DMS 273 treated with DMSO at 0.1 percent for 48 hours (cell line): ENCODE data around the gene BTBD16.

Source experiments
- DNase-seq: peaks from one replicate; lab custom pipeline; 2025; lab: John Stamatoyannopoulos, UW

The BTBD16 gene

DNA sequence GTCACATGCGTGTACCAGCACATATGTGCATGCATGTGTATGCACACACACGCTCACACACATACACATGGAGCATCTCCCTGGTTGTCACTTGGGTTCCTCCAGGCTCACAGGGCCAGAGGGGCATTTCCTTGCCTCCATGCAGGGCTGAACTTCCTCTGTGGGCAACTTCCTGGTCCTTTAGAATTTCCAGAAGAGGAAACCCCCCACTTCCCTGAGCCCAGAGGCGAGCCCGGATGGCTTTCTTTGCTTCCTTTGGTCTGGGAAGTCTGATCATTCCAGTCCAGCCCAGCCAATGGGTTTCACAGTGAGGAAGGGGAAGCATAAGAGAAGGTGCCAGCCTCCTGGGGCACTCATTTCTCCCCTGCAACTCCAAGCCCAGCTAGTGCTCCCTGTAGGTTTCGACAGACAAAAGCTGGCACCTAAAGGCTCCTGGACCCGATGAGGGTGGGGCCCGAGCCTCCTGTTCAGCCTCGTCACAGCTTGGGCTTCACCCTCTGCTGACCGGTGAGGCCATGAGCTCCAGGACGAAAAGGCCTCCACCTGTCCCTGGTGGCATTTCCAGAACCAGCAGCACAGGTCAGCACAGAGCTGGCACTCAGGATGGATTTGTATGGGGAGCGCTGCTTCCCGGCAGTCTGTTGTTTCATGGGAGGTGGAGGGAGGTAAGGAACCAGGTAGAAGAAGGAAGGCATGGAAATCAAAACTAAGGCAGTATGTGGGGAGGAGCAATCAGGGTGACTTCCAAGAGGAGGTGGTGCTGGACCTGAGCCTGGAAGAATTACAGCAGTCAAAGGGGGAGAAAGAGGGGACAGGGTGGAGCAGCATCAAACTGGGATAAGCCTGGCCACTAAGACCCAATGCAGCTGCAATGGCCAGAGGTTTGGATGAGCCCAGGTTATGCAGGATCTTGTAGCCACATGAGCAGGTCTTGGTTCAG, 23.7 kb downstream of the BTBD16 start:
- no peak for DNase-seq

DNA sequence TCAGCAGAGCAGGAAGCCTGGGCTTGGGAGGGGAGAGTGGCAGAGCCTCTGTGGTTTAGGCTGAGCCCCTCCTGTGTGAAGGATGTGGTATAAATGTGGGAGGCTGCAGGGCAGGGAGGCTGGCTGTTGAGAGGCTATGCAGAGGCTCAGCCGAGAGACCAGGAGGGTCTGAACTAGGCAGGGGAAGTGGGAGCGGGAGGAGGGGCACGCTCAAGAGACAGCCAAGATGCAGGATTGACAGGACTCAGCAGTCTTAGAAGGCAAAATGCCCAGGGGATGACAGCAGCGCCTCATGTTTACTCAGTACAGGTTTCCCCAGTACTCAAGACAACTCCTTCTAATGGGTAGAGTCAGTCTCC, 24.3 kb downstream of the BTBD16 start:
- DNase-seq = no peak

DNA sequence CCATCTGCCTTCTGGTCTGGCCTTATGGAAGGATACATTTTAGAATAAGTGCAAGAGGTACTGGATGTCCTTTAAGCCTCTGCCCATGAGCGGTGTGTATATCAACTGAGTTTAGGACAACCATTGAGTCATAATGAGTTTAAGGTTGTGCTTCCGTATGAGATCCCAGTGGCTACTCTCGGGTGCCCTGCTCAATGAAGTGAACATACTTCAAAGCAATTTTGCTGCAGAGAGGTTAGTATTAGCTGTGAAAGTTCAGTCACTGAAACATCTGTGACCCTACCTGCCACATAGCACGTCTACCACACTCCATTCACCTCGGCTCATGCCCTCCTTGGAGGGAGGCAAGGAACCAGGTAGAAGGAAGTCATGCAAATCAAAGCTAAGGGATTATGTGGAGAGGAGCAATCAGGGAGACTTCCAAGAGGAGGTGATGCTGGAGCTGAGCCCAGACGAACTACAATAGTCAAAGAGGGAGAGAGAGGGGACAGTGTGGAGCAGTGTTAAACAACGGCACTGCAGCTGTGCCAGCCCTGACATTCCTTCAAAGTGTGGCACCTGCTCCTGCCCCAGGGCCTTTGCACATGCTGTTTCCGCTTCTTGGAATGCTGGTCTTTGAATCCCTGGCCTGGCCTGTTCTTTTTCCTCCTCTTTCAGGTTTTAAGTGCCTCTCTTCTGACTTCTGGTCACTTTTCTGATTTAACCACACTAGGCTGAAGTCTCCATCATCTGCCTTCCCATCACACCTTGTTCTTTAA, 25.4 kb downstream of the BTBD16 start:
- no peak for DNase-seq

DNA sequence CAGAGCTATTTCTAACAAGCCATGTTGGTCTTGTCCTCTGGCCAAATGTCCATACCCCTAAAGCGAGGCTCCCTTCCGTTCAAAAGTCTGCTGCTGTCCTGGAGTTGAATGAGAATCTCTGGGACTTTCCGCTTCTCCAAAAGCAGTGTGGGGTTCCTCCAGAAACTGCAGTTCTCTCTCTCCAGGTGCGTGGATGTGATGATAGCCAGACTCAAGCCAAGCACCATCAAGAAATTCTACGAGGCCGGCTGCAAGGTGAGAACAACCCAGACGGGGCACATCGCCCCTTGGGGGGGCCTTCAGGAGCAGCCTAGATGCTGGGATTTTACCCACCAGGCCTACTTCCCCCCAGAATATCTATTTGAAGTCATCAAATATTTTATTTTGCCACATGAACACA, 26.5 kb downstream of the BTBD16 start:
- DNase-seq = no peak

DNA sequence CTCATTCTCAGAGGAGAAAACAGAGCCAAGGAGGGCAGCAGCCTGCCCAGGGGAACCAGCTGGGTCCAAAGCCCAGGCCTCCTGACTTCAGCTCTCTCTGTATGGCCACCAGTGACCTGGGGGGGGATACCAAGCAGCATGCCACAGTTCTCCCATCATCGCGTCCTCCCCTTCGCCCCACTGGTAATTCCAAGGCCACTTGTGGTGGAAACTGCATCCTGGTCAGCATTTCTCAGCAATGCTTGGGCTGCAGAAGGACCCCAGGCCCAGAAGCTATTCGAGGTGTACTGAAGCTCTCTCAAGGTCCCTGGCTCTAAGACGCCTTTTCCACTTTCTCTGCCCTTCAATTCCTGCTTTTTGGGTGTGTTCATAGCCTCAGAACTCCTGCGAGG, 27.1 kb downstream of the BTBD16 start:
- DNase-seq = no peak

DNA sequence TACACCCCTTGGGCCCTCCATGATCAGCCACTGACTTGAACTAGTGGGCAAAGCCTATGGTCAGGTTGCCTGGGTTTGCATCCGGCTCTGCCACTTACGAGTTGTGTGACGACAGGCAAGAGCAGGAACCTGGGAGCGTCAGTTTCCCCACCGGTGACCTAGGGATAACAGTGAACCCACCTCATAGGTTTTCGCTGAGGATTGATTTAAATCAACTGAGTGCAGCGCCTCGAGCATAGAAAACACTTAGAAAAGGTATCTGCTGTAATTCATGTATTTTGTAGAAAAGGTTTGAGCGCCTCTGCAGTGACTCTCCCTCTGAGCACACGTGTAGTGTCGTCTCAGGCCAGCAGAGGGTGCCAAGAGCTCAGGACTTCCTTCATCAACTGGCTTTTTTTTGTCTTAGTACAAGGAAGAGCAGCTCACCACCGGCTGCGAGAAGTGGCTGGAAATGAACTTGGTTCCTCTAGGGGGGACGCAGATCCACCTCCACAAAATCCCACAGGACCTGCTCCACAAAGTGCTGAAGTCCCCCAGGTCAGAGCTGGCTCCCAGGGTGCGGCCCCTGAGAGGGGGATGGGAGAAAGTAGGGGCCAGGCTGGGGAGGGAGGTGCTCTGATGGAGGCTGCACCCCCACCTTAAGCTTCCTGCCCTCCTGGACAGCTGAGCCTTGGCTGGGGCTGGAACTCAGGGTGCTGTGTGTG, 27.7 kb downstream of the BTBD16 start:
- DNase-seq = peak; percentile 12

DNA sequence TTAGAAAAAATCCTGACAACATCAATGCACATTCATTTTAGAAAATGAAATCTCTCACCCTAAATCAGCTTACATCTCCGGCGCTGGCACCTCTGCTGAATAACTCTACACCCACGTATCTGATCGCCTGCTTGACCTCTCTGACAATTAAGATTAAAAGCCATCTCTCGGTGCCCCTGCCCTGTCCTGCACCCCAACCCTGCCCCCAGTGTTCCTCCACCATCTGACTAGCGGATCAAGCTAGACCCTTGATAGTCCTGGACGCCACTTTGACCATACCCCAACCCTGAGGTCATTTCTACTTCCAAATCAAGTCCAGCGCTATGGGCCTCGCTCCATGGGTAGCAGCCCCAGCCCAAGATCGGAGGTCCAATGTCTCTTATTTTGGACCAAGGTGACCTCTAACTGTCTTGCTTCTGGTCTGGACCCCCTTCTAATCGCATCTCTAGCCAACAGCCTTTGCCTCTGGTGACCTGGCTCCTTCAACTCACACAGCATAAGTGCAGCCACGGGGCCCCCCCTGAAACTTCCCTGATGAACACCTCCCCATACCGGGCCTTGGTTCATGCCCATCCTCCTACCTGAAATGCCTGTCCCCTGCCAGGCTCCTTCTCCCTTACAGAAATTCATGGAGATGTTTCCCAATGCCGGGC, 28.5 kb downstream of the BTBD16 start:
- DNase-seq = no peak

DNA sequence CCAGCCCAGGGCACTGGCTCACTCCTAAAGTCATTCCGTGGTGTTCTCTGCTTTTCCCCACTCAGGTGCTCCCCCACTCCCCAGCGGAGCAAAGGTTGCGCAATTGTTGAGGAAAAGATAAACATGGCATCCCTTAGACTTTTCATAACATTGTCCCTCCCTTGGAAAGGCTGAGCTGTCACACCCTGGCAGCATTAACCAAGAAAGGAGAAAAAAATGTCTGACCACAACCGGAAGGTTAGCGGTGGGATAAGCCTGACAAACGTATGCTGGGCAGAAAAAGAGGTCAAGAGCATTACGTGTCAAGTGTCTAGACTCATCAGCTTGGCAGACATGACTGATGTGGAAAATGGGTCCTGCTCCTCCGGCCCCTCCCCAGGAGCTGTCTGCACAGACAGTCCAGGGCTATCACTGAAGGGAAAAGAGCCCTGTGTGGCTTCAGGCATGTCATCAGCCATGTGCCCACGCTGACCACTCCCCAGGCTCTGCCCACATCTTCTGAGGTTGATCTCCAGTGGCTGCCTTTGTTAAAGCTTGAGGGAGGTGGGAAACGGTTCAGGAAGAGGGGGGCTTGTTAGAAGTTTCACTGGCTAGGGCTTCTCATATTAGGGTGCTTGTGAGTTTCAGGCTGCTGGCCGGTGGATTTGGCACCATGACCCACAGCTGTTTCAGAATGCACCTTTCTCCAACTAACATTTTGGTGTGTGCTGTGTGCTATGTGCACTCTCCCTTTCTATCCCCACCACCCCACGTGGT, 30.1 kb downstream of the BTBD16 start:
- no peak for DNase-seq

DNA sequence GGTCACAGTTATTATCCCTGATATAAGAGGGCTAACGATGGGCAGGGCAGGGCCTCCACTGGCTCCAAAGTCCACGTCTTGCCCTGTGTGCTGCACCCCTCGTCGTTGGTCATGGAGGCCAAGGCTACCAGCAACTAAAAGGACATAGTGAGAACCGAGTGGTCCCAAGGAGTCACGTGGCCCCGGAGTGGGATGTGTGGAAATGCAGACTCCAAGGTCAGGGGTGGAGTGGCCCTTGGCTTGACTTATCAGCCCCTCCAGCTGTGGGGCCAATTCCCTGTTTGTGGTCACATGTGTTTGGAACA, 30.7 kb downstream of the BTBD16 start:
- DNase-seq = no peak

DNA sequence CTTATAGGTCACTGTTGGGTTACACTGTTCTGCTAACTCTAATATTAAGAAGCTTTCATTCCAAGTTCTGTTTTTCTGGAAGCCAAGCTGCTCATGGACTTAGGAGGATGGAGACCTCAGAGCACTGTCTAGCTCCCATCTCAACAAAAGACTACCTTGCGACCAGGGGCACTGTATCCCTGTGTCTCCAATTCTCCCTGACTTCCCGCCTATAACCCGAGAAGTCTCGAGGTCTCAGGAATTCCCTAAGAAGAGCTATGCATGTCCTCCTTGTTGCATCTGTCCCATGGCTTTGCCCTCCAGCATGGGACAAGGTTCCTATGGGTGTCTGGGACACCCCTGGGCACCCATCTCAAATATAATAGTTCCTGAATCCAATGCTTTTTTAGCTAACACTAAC, 31.2 kb downstream of the BTBD16 start:
- DNase-seq = no peak

DNA sequence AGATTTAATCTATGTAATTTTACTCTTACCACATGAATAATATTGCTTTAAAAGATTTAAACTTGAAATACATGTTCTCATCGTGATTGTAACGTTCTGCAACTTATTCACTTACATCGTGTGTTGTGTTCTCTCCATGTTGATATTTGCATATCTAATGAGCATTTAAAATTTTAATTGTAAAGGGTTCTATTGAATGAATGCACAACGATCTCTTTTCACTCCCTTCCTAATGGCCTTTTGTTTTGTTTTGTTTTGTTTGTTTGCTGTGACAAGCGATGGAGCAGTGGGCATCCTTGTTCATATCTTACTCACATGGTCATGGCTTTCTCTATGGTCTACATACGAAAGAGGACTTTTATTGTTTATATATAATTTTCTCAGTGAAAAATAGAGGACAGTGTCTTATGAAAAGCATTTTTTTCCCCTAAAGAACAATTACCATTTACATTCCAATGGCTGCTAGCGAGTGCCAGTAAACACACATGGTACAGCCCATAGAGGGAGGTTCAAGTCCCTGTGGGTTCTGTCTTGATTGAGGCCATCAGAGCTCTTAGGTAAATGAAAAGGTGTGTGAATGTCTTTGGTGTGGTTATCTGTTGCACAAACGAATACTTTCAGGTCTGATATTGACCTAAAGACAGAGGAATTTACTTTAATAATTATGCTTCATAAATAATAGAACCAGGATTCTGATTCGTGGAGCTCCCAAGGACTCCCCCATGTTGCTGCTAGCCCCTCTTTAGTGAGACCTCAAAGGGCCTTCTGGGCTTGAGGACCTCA, 32.4 kb downstream of the BTBD16 start:
- no peak for DNase-seq

DNA sequence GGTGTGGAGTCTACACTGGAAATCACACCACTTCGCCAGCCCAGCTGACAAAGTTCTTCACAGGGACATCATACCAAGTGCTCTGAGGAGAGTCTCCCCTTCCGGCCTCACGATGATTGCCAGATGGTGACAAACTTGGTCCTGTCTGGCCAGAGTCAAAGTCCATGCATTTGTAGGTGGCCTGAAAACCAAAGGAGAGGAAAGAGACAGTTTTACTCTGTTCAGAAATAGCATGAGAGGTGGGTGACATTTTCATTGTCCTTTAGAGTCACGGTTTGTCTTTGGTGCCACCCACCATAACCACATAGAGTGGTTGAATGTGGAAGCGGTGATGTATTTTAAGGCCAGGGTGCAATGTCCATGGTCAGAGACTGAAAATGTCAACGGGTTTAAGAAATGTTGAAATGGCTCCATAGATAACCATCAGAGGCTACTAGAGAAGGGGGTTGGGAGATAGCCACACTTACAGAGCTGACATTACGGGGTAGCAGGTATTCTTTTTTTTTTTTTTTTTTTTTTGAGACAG, 33.0 kb downstream of the BTBD16 start:
- no peak for DNase-seq

DNA sequence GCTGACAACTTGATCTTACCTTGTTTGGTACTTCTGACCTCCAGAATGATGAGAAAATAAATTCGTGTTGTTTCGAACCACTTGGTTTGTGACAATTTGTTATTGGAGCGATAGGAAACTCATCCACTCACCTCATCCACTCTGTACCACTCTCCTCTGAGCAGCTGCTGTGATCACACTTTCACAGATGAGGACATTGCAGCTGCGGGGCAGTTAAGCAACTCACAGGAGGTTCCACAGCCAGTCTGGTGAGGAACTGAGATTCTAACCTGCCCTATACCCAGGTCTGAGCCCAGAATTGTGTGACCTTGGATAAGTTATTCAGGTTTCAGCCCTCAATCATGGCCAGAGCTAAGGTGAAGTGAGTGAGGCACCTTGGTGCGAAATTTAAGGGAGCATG, 35.2 kb downstream of the BTBD16 start:
- DNase-seq = no peak

DNA sequence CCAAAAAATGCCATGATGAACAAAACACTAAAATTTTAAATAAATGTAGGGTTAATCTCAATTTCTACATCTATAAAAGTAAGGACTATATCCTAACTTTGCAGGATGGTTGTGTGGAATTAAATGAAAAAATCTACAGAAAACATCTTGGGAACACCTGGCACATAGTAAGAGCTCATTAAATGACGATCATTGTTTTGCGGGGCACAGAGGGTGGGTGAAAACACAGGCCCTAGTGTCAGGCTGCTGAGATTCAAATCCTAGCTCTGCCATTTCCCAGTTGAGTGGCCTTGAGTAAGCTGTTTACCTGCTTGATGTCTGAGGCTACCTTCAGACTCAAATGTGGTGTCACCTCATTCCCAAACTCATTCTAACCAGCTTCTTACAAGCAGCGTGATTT, 35.6 kb downstream of the BTBD16 start:
- DNase-seq = no peak

DNA sequence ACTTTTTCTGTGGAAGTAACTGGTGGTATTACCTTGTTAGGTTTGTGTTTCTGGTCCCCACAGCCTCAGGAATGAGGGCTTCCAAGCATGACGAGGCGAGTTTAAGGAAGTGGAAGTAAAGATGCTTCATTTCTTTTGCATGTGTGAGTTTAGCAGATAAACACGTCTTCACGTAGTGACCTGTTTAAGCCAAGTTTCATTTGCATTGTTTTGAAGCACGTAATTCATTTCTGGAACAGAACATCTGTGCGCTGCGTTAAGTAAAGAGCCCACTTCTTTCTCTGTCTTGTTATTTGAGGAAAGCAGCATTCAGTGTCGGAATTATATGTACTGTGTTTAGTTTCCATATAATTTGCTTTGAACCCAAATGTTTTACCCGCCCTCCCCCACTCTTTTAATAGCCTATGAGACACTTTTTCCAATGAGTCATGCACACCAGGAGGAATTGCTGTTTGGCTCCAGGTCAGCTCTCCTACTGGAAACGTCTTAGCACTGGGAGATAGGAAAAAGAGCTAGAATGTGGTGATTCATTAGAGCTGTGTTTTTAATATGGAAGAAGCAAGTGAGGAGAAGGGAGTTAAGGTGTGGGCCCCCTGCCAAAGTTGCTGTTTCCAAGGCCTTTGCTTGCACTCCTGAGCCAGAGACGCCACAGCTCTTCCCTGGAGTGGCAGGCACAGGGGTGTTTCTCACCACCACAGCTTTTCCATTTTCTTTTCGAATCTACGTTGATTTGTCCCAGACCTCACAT, 36.7 kb downstream of the BTBD16 start:
- DNase-seq = peak; percentile 18

DNA sequence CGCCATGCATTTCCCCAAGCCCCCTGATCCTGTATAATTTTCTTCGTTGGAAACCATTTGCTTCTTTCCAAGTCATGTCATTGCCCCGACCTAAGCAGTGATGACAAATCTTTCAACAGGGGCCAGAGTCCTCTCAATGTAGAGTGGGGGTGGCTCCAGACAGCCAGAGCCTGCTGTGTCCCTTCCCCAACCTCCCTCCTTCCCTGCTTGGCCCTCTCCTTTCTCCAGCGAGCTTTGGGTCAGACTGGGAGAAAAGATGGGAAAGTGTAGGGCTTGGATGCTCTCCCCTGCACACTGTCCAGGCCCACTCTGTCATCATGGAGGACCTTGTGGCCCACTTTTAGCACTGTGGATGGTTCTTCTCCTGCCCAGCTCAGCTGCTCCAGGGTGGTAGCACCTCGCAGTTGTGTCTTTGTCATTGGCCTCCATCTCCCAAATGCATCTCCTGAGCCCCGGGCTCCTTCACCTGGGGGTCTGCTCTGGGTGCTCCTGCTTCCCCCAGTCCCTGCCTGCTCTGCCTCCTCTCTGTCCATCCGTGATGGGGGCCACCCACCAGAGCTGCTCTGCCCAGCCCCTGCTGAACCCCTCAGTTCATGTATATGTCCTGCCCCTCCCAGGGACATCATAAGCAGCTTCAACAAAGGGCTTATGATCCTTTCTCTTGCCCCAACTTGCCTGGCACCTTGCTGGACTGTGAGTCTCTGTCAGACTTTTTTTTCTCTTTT, 37.5 kb downstream of the BTBD16 start:
- DNase-seq = no peak

DNA sequence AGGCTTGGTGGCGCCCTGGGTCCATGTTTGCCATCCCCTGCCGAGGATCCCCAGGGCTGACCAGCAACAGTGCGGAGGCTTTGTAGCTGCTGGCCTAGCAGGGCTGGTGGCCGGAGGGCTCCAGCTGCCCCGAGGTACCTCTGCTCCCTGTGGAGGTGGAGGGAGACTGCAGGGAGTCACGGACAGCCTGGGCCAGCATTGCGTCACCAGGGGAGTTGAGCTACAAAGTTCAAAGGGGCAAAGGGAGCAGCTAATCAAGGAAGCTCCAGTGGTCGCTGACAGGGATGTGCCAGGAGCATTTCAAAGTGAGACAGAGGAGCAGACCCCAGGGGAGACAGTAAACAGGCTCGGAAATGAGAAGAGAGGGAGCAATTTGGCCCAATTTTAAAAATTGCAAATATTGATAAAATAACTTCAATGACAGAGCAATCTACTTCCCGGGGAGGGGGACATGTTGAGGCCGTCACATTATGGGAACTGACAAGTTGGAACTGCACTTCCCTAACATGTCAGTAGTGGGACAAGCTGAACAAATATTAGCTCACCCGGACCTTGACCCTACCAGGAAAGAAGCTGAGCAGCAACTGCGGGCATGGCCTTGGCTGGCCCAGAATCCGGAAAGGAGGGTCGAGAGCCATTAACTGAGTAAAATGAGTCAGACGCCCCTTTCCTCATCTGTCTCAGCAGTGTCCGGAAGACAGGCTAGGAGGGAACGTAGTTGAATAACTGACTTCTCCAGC, 39.4 kb downstream of the BTBD16 start:
- no peak for DNase-seq

DNA sequence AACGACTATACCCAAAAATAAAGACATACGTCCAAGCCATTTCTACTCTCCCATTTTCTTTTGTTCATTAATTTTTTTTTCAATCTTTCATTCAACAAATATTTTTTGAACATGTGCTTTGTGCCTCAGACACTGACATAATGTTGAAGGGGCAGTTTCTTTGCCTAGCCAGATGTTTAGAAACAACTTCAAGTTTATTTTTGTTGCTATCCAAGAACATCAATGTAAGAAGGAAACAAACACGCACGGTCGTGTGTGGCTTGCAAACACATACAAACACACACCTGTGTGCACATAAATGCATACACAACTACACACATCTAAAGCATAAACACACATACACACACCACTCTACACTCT, 39.9 kb downstream of the BTBD16 start:
- DNase-seq = no peak

DNA sequence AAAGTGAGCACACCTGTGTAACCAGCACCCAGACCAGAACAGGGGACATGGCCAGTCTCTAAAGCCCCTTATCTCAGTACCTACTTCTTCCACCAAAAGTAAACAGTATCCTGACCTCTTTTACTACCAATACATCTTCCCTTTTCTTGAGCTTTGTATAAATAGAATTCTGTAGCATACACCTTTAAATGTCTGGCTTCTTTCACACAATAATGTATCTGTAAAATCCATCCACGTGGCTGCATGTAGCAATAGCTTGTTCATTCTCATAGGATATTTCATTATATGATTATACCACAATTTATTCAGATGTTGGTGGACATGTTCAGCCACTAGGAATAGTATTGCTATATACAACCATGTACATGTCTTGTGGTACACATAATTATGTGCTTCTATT, 40.6 kb downstream of the BTBD16 start:
- DNase-seq = no peak
